HG03025 (cell line): ENCODE measurements around the gene RNF213.

Experiments used
- ATAC-seq: cut with Tn5 transposase; IDR thresholded peaks from one replicate; pipeline ENCODE4 v1.9.1; 2021; ENCODE audit warnings: mild to moderate bottlenecking, moderate library complexity; ENCODE audit not compliant: unreplicated experiment, low FRiP score

Gene RNF213

GRCh38 chr17:80442323-80442659 lies 181.6 kb downstream of the RNF213 start:
- ATAC-seq = no peak

- no peak for ATAC-seq
These were observed 182.1 kb downstream of the RNF213 start for GRCh38 chr17:80442764-80443163.

- ATAC-seq = no peak
These were observed 182.8 kb downstream of the RNF213 start for GRCh38 chr17:80443498-80443897.

- no peak for ATAC-seq
These were observed 183.4 kb downstream of the RNF213 start for GRCh38 chr17:80443916-80444643.

GRCh38 chr17:80444644-80444979 lies 184.0 kb downstream of the RNF213 start:
- no peak for ATAC-seq

- no peak for ATAC-seq
These were observed 184.5 kb downstream of the RNF213 start for GRCh38 chr17:80445007-80445725.

- ATAC-seq = no peak
These were observed 185.1 kb downstream of the RNF213 start for GRCh38 chr17:80445726-80446110.

- no peak for ATAC-seq
These were observed 186.2 kb downstream of the RNF213 start for GRCh38 chr17:80446645-80447405.

- ATAC-seq = no peak
These were observed 187.1 kb downstream of the RNF213 start for GRCh38 chr17:80447790-80448189.
